ENCODE measurements around the gene IFNA16. TPM values are rescaled to one million over a fixed set of nuclear protein-coding genes. Genes with fewer than 3 reads are reported as not detected.
"Not testable (repeated sequence)": the region's sequence is repeated elsewhere in the genome, so short reads cannot be mapped to it uniquely, and the experiment has no call there.

Gene IFNA16
- total RNA-seq, 3 donors from 2014 or later (not counting 1 experiment from before 2014, with no cell fraction given) = not detected

GRCh38 chr9:21244836-21245235, 27.7 kb upstream of the IFNA16 start:
- Histone ChIP-seq H3K4me1 (ENCODE audit: control insufficient read depth, insufficient read depth, low read length) (no peaks in the 10 kb centered on the region), H3K27me3 (ENCODE audit: control insufficient read depth, insufficient read depth, low read length) (no peaks in the 10 kb centered on the region), H3K36me3 (ENCODE audit: control insufficient read depth, insufficient read depth, low read length) (no peaks in the 10 kb centered on the region), H3K4me3 (ENCODE audit: low read length) (no peak overlapping the region), H3K9me3 (ENCODE audit: control insufficient read depth, insufficient read depth, low read length) (no peaks in the 10 kb centered on the region), H3K27ac (ENCODE audit: low read length) (no peak overlapping the region)
- intact Hi-C loops (cut with micrococcal nuclease) = no loop called here
- no peak for DNase-seq
- no peak for ATAC-seq
- H3K36me3 Mint-ChIP-seq = no peaks in the 10 kb centered on the region
- H3K4me1 Mint-ChIP-seq = peaks cover 0 to 4% of the 10 kb centered on the region in 2 donors
- no peak overlapping the region for H3K27ac Mint-ChIP-seq
- peaks cover 9 to 29% of the 10 kb centered on the region in 2 donors for H3K27me3 Mint-ChIP-seq (ENCODE audit: low read depth in 2 of 2)
- TF ChIP-seq CTCF (IDR thresholded peaks at IDR 0.05) = no peak
- no peak overlapping the region for H3K4me3 Mint-ChIP-seq
- 6% methylated on average over 2 of the region's 2 CpGs for WGBS (ENCODE audit: insufficient coverage)
- H3K9me3 Mint-ChIP-seq = no peaks in the 10 kb centered on the region

- Mint-ChIP-seq H3K4me3 (no peak within 1 kb of the TSS), H3K27ac (no peak within 1 kb of the TSS), H3K4me1 (peaks cover 5 to 10% of the 10 kb centered on the region in 2 donors), H3K27me3 (ENCODE audit: low read depth in 2 of 2) (peaks cover 14 to 45% of the 10 kb centered on the region in 2 donors), H3K9me3 (no peaks in the 10 kb centered on the region), H3K36me3 (no peaks in the 10 kb centered on the region)
- no peak for TF ChIP-seq CTCF (IDR thresholded peaks at IDR 0.05)
- Histone ChIP-seq H3K27ac (ENCODE audit: low read length) (no peak within 1 kb of the TSS), H3K4me3 (ENCODE audit: low read length) (no peak within 1 kb of the TSS), H3K36me3 (ENCODE audit: control insufficient read depth, insufficient read depth, low read length) (no peaks in the 10 kb centered on the region), H3K4me1 (ENCODE audit: control insufficient read depth, insufficient read depth, low read length) (no peaks in the 10 kb centered on the region), H3K9me3 (ENCODE audit: control insufficient read depth, insufficient read depth, low read length) (no peaks in the 10 kb centered on the region), H3K27me3 (ENCODE audit: control insufficient read depth, insufficient read depth, low read length) (no peaks in the 10 kb centered on the region)
- DNase-seq (no peak), ATAC-seq (no peak)
- intact Hi-C loops (cut with micrococcal nuclease) = no loop called here
- 100% methylated on average over 1 of the region's 2 CpGs for WGBS (ENCODE audit: insufficient coverage)
Measured at GRCh38 chr9:21239911-21240310, 22.8 kb upstream of the IFNA16 start, which contains the start of gene IFNA14. TSS of gene IFNA14 (minus strand) at chr9:21240005. CDS start at chr9:21239935, 70 bp downstream.

- not testable (repeated sequence) for H3K4me1 Mint-ChIP-seq; H3K4me3 ChIP-seq (ENCODE audit: low read length); ATAC-seq
Measured at GRCh38 chr9:21236360-21236714, 19.2 kb upstream of the IFNA16 start.

GRCh38 chr9:21235468-21236359, 18.6 kb upstream of the IFNA16 start:
- H3K4me3 ChIP-seq (ENCODE audit: low read length); H3K9me3 ChIP-seq (ENCODE audit: control insufficient read depth, insufficient read depth, low read length); H3K9me3 Mint-ChIP-seq; H3K27me3 ChIP-seq (ENCODE audit: control insufficient read depth, insufficient read depth, low read length); H3K4me1 Mint-ChIP-seq; H3K36me3 ChIP-seq (ENCODE audit: control insufficient read depth, insufficient read depth, low read length); H3K4me1 ChIP-seq (ENCODE audit: control insufficient read depth, insufficient read depth, low read length); H3K27ac ChIP-seq (ENCODE audit: low read length); H3K36me3 Mint-ChIP-seq; H3K27ac Mint-ChIP-seq: not testable (repeated sequence)
- ATAC-seq (peak; percentile 54 to 83 (median 71)), DNase-seq (peak in 1 of 2 donors; percentile 67)
- Mint-ChIP-seq H3K4me3 (peak overlapping the region; percentile 21), H3K27me3 (ENCODE audit: low read depth in 2 of 2) (peaks cover 8 to 31% of the 10 kb centered on the region in 2 donors)
- intact Hi-C loops (cut with micrococcal nuclease) = loop anchor here (1.0 kb wide), 1 partner anchor 554 kb away; no protein-coding TSS in a partner anchor
- WGBS (ENCODE audit: insufficient coverage) = 8% methylated on average over 5 of the region's 8 CpGs
- TF ChIP-seq CTCF (IDR thresholded peaks at IDR 0.05) = peak; percentile 32

More at GRCh38 chr9:21236360-21236714, 19.2 kb upstream of the IFNA16 start:
- H3K4me1 ChIP-seq (ENCODE audit: control insufficient read depth, insufficient read depth, low read length); H3K27ac ChIP-seq (ENCODE audit: low read length); H3K27me3 ChIP-seq (ENCODE audit: control insufficient read depth, insufficient read depth, low read length); H3K9me3 Mint-ChIP-seq; H3K4me3 Mint-ChIP-seq; intact Hi-C loops (cut with micrococcal nuclease); H3K27ac Mint-ChIP-seq; H3K9me3 ChIP-seq (ENCODE audit: control insufficient read depth, insufficient read depth, low read length); H3K36me3 ChIP-seq (ENCODE audit: control insufficient read depth, insufficient read depth, low read length); DNase-seq; H3K36me3 Mint-ChIP-seq: not testable (repeated sequence)
- WGBS (ENCODE audit: insufficient coverage) = 0% methylated on average over 1 of the region's 1 CpG
- H3K27me3 Mint-ChIP-seq (ENCODE audit: low read depth in 2 of 2) = peaks cover 8 to 31% of the 10 kb centered on the region in 2 donors

Data from natural killer cell (primary cell).